ENCODE results near the gene PIP5K1B.

The PIP5K1B gene

DNA sequence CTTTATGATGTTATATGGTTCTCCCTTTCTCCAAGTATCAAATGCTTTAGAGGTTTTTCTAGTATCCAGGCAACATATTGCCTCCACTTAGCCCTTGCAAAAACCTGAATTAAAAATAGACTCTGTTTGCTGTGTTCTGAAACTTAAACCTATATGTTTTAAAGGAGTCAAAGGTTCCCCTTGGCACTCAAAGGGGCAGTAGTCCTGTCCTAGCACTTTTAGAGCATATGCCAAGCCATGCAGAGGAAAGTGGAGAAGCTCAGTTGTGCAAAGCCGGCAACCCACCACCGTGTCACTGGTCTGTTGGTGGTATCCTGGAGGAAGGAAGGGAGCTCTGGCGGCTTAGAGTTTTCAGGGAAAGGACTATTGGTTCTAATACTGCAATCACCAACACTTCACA lies 154.3 kb downstream of the PIP5K1B start:
- DNase-seq (ENCODE audit: low spot score), result no peak

DNA sequence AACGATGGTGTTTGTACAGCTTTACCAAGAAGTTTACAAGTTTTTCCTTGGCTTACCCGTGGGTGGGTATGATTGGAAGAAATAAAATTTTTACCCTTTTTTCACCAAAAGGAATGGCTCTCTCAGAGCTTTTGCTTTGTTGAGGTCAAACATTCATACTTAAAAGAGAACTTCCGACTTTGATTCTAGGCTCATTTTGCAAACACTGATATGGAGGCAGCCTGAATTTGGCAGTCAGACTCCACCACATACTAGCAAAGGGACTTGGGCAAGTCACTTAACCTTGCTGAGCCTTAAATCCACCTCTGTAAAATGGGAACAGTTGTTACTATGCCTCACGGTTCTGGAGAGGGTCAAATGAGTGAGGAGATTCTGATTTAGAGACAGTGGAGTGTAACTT lies 155.4 kb downstream of the PIP5K1B start:
- no peak for DNase-seq (ENCODE audit: low spot score)

DNA sequence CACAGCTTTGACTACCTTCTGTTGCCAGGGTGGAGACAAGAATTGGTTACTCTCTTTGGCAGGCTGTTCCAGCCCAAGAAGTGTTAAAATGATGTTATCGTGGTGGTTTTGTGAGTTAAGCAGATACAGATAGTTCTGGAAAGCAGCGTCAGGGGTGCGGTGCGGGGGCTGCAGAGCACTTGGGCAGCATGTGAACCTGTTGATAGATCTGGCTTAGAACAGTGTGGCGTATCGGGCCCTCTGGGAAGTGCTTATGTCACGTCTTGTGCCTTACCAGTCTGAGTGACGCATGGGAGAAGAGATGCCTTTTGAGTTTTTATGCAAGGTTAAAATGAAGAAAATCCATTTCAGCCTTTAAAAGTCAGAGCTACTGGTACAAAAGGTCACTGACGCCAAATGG lies 156.4 kb downstream of the PIP5K1B start:
- DNase-seq (ENCODE audit: low spot score), result no peak

DNA sequence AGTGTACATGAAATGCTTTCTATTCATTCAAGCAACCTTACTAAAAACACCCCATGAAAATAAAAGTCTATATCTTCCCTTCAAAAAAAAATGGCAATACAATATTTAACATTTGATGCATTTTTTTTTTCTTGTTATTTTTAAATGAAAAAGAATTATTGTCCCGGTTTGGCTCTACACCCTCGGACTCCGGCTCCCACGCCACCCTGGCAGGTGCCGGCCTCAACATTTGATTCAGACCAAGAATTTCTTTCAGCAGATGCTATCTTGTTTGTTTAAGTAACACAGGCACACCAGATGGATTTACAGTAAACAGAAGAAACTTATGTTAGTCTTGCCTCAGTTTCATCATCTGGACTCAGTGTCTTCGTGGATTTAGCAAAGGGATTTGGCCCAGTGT lies 162.0 kb downstream of the PIP5K1B start:
- no peak for DNase-seq (ENCODE audit: low spot score)

DNA sequence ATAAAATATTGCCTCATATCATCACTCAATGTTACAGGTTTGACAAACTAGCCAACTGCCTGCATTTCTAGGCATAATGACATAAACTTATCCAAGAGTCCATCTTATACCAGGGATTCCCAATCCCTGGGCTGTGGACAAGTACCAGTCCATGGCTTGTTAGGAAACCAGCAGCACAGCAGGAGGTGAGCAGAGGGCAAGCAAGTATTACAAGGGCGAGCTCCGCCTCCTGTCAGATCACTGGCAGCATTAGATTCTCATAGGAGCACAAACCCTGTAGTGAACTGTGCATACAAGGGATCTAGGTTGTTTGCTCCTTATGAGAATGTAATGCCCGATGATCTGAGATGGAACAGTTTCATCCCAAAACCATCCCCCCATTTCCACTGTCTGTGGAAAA lies 164.0 kb downstream of the PIP5K1B start:
- no peak for DNase-seq (ENCODE audit: low spot score)

DNA sequence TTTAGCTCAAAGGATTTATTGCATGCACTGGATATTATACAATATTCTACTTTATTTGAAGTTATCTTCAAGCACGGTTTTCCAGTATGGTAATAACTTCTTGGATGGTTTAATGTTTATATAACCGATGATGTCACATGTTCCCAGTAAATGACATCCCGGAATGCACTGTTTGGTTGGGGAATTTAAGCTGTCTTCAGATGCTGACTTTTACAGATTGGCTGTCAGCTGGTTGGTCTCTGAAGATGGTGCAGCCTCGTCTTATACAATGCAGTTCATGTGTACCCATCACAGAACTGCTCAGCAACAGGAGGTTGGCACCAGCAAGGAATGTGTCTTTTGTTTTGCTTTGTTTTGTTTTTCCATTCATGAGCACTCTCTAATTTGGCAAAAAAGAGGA lies 165.0 kb downstream of the PIP5K1B start:
- DNase-seq (ENCODE audit: low spot score), result no peak

DNA sequence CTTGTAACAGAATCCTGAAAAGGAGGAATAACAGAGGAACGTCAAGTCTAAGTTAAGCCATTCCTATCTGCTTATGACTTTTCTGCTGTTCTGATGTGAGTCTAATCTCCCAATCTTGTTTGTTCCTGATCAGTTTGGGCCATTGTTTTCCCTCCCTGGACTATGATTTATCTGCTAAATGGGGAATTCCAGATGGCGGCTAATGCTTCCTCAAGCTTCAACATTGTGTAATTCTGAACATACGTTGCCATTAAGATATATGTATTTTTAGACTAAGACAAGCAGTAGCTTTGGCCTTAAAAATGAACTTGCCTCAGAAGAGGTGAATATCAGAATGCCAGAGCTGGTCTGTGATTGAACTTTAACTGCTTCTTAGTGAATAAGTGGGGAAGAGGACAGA lies 166.2 kb downstream of the PIP5K1B start:
- no peak for DNase-seq (ENCODE audit: low spot score)

DNA sequence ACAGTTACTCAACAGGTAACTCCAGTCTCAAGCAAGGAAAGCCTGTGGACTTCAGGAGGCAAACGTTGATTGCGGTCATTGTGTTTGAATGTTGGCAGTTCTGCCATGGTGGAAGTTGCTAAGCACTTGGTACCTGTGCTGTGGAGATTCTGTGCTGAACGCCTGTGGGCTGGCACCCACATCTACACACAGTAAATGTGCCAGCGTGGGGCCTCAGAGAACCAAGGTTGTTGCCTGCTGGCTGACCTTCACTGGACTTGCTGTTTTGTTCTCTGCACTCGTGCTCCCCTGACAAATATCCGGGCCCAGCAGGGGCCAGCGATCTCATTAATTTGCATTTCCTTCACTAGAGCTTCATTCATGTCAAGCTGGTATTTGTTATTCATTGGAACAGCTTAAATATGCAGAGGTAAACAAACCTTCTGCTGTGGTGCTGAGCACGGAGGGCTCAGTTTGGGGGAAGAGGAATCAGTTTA lies 167.0 kb downstream of the PIP5K1B start:
- no peak for DNase-seq (ENCODE audit: low spot score)

DNA sequence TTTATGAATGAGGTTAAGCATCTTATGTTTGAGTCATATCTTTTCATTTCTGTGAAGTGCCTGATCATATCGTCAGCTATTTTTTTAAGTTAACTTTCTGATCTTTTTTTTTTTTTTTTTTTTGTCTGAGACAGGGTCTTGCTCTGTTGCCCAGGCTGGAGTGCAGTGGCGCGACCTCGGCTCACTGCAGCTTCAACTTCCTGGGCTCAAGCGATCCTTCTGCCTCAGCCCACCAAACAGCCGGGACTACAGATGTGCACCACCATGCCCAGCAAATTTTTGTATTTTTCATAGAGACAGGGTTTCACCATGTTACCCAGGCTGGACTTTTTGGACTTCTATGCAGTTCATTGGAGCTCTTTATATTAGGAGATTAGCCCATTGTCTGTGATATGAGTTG lies 168.1 kb downstream of the PIP5K1B start:
- DNase-seq (ENCODE audit: low spot score), result no peak

DNA sequence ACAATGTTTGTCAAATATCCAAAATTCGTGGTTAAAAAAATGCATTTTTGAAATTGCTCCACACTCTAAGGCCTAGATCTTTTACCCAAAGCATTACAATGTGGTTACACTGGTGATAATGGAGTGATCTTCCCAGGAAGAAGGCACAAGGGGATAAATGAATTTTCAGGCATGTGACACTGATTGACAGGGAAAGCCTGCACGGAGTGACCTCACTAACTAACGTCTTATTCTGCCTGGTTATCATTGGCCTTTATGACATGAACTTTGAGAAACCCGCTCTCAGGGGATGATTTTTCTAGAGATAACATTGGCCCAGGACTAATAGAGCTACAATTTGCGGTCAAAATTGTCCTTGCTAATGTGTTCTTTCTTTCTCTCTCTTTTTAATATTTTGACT lies 171.2 kb downstream of the PIP5K1B start:
- no peak for DNase-seq (ENCODE audit: low spot score)

DNA sequence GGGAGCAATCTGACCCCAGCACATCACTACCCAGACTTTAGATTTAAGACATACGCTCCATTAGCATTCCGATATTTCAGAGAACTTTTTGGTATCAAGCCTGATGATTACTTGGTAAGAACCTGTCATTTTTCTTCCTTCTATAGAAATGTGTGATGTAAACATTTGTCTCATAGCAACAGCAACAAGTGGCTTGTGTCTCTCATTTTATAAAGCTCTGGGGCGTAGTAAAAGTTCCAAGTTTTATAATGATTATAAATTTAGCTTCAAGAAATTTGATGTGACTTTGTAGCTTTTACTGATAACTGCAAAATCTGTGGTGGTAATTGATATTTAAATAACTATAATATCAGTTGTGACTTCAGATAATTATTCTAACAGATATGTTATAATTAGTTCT lies 171.6 kb downstream of the PIP5K1B start:
- no peak for DNase-seq (ENCODE audit: low spot score)

DNA sequence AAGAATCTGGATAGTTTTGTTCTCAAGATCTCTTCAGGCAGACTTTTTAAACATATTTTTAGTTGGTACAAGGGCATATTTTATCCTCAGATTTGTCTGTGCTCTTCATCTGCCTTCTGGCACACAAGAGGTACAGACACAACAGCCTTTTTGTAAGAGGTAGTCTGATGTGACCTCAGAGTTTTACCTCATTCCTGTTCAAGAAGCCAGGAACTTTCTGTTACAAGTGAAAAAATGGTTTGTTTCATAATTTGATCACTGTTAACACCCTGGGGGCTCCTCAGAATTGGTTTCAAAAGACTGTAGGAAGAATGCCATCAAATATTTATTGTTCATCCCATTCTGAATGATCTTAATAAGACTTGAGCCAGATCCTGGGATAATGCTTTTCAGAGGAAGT lies 172.2 kb downstream of the PIP5K1B start:
- DNase-seq (ENCODE audit: low spot score), result no peak

DNA sequence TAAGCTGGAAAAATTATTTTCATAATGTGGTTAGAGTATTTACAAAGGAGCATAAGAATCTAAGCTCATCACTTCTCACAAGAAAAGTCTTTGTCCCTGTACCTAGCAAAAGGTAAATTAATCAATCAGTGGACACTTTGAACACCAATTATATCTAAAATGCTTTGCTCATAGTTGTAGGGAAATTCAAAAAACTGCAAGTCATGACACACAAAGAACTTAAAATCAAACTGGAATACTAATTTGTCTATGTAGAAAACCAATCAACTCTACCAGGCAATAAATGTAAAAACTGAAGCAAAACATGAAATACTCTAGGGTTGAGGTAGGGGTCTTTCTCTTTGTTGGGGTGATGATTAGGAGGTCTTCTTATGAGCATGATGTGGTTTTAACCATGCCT lies 173.4 kb downstream of the PIP5K1B start:
- DNase-seq (ENCODE audit: low spot score), result no peak

DNA sequence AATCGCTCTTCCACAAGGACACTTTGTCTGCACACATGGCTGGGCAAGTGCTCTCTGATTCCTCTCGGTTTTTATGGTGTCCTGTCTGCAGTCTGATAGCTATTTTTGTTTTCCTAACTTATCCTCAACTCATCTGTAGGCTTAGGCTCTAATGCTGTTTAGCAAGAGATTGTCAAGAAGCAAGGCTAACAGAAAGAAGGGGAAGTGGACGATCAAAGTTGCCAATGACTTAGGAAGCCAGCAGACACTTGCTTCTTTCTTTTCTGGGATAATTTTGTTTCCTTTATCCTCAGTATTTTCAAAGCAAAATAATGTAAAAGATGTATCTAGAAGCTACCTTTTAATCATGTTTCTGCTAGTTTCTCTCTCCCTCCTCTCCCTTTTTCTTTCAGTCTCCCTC lies 178.2 kb downstream of the PIP5K1B start:
- no peak for DNase-seq (ENCODE audit: low spot score)

DNA sequence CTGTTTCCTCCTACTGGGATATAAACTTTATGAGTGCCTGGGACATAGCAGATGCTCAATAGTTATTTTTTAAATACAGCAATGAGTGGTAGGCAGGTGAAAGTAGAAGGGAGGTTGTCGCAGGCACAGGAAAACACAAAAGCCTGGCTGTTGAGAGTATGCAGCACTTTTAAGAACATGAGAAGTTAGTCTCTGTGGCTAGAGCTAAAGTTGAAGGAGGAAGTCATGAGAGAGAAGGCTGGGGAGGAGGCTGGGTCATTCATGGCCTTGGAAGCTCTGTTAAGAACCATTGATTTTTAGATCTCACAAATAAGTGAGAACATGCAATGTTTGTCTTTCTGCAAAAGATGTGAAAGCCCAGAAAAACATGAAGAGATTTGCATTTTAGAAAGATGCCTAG lies 182.2 kb downstream of the PIP5K1B start:
- no peak for DNase-seq (ENCODE audit: low spot score)

DNA sequence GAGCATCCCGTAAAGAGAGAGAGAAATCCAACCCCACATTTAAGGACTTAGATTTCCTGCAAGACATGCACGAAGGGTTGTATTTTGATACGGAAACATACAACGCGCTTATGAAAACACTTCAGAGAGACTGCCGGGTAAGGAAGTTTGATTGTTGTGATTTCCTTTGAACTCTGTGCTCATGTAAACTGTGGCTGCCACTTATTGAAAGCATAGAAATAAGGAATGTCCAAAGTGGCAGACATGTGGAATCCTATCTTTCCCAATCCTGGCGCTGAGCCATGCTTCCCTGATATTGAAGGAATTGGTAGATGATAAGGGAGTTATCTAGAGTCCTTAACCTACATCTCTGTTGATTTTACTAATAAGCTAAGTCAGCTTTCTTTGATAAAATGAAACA lies 189.5 kb downstream of the PIP5K1B start:
- no peak for DNase-seq (ENCODE audit: low spot score)

DNA sequence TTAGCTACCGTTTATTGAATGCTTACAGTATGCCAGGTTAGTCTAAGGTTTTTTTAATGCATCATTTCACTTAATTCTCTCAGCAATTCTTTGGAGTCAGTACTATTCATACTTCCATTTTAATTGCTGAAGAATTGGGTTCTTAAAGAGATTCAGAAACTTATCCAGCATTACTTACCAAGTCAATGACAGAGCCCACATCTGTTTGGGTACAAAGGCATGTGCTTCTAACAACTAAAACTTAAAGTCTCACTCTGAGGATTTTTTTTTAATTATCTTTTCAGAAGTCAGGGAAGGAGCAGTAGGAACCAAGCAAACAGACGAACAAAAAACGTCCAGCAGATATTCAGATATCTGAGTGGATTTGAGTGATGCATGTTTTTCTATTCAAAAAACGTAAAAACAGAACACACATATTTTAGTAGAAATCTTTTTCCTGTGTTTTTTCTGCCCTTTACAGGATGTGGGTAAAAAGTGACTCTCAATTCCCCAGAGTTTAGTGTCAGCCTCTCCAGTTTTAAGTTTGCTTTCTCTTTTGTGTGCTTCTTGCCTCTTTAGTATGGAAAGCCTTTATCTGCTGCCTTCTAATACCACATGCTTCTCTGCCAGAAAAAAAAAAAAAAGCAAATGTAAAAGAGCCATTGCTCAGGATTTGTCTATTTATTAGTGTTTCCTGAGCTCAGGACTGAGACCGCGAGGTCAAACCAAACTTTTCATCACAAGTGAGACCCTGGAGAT lies 190.9 kb downstream of the PIP5K1B start:
- no peak for DNase-seq (ENCODE audit: low spot score)

DNA sequence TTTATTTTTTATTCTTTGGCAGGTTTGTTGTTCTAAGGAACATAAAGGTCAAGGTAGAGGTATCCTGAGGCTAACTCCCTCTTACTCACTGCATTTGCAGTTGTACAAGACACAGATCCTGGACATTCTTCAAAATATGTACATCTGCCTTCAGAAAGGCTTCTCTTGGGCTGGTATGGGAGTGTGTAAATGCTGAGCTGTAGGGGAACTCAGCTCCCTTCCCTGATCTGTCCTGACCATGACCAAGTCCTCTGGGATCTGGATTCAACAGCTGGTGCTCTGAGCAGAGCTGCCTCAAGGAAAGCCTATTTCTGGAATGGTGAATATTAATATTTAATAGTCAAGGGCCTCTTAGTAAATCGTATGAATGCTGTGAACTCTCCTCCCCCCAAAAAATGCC lies 191.4 kb downstream of the PIP5K1B start:
- DNase-seq (ENCODE audit: low spot score), result no peak

DNA sequence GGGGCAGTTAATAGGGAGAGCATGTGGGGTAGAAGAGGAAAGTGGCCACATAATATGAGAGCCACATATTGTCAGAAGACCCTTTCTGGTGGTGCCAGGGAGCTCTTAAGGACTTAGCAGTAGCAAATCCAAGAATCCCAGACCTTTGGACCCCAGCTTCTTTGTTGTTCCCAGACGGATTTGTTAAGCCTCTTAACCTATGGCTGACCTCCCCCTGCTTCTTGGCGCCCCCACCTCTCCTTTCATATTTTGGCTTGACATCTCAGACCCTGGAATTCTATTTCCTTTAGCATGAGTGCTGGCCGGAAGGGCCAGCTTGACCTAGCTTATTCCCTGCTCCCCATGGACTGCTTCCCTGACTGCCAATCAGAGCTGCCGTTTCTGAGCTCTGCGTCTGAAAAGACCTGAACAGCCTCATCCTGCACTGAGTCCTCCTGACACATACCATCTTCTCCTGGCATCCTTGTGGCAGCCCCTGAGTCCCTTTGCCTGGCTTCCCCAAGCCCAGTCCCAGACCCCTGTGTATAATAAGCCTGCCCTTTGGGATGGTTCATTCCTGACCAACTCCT lies 192.6 kb downstream of the PIP5K1B start:
- DNase-seq (ENCODE audit: low spot score), result no peak

DNA sequence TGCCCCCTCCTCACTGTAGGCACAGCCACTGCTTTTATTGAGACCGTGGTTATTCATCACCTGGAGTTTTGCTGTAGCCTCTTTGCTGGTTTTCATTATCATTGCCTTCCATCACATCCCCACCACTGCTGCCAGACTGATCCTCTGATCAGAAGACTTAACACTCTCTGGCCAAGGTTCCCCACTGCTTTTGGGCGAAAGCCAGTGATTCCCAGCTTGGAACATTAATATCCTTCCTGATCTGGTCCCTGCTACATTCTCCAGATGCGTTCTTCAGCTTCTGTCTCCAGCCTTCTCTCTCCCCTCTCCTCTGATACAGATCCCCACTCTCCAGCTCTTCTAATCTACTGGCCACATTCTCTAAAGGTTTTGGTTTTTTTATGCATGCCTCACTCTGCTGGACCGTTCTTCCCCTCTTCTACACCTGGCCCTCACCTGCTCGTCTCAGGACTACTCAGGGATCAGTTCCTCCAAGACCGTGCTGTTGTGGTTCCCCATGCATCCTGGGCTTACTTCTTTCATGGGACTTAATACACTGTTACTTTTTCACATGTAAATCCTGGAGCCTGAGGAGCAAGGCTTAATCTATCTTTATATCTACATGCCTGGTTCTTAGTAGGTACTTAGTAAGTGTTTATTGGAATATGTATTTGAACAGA lies 193.9 kb downstream of the PIP5K1B start:
- DNase-seq (ENCODE audit: low spot score), result no peak

DNA sequence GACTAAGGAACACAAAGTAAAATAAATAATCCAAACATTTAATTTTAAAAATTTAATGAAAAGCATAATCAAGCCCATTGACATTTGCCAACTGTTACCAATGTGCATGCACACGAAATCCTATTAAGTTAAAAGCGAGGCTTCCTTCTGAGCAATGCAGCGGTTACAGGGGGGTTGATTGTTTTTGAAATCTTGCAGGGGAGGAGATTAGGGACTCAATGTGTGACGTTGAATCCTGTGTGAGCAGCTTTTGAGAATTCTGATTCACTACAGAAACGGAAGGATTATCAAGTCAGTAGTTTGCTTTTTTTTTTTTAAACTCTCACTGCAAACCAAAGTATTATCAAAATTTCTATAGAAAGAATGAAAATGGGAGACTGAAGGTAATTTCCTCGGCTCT lies 199.4 kb downstream of the PIP5K1B start:
- DNase-seq (ENCODE audit: low spot score), result no peak

DNA sequence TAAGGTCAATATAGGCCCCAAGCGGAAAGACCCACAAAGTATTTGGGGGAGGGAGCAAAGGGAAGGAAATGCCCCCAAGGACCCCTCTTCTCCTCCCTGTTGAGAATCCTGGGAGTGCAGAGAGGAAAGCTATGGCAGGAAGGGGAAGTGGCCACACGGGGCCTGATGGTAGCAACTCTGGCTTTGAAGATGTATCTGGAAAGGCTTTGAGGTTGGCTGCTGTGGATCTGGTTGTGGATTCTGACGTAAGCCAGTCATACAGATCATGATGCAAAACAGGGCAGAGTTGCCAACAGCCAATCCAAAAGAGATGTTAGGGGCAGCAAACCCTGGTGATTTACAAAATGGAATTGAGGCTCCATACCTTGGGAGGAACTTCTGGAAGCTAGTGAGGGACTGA lies 200.1 kb downstream of the PIP5K1B start:
- DNase-seq (ENCODE audit: low spot score), result no peak

DNA sequence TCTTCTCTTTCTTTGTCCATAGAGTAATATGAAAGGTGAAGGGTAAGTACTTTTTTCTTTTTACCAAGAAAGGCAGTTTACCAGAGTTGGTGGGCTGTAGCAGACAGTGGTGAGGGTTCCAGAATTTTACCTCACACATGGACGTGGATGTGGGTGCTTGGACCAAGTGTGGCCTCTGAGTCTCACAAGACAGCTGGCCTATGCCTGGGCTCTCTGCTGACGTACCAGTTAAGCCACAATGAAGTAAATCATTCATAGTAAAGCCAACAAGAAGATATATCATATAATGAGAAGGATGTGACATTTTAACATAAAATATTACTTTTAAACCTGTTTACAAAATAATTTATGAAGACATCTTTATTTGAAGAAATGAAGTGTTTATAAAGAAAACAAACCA lies 202.9 kb downstream of the PIP5K1B start:
- DNase-seq (ENCODE audit: low spot score), result no peak

DNA sequence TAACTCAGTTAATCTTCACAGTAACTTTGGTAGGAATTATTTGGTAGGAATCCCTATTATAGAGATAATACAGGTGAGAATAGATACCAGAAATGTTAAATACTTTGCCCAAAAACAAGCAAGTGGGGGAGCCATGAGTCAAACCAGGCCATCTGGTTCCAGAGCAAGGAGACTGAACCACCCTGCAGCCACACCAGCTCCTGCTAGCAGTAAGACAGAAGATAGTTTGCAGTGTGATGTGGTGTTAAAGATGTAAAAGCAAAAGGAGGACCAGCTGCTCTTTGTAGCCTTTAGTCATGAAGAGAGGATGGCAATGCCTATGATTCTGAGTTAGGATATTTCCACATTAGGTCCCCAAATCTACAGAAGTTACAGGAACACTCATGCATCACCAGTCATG lies 207.5 kb downstream of the PIP5K1B start:
- DNase-seq (ENCODE audit: low spot score), result no peak
